ENCODE data around the gene DNALI1. TPM values are rescaled to one million over a fixed set of nuclear protein-coding genes. Genes with fewer than 3 reads are reported as not detected.
"Not testable (repeated sequence)": the region's sequence is repeated elsewhere in the genome, so short reads cannot be mapped to it uniquely, and the experiment has no call there.

DNALI1 gene
- total RNA-seq, 4 donors from 2014 or later: 1.5 to 4.0 (median 2.3) TPM

GRCh38 chr1:37557402-37557801, 662 bp downstream of the DNALI1 start:
- peaks cover 0 to 2% of the 10 kb centered on the region in 2 donors for H3K36me3 ChIP-seq

GRCh38 chr1:37558411-37558810, 1.7 kb downstream of the DNALI1 start:
- Histone ChIP-seq H3K36me3 (no peaks in the 10 kb centered on the region), H3K27me3 (no peaks in the 10 kb centered on the region), H3K9me3 (no peaks in the 10 kb centered on the region), H3K27ac (no peak overlapping the region), H3K4me1 (peaks cover 4 to 5% of the 10 kb centered on the region in 2 donors), H3K4me3 (no peak overlapping the region)
- in situ Hi-C loops (cut with MboI; ENCODE audit: low sequenced_read_pairs in 4 of 4): loop anchor here in 2 of 4 donors (5.0 kb wide), 2 partner anchors 34 to 39 kb away; partner anchors contain the start of gene GNL2 (in 1 of the 2)
- intact Hi-C loops (cut with DNase I; ENCODE audit: low total_unique reads): no loop called here
- ATAC-seq (no peak), DNase-seq (no peak)
- TF ChIP-seq POLR2A (IDR thresholded peaks at IDR 0.05) (no peak), CTCF (IDR thresholded peaks at IDR 0.05 in 4 of 5, conservative IDR thresholded peaks at IDR 0.05 in 1 of 5) (no peak)

More at GRCh38 chr1:37557402-37557801, 662 bp downstream of the DNALI1 start:
- Histone ChIP-seq H3K27ac (no peak overlapping the region), H3K27me3 (no peaks in the 10 kb centered on the region), H3K4me3 (peak overlapping the region in 2 of 4 donors; percentile 49 to 52), H3K4me1 (peaks cover 14 to 15% of the 10 kb centered on the region in 2 donors), H3K9me3 (no peaks in the 10 kb centered on the region)
- DNase-seq (no peak), ATAC-seq (no peak)
- intact Hi-C loops (cut with DNase I; ENCODE audit: low total_unique reads): no loop called here
- in situ Hi-C loops (cut with MboI; ENCODE audit: low sequenced_read_pairs in 4 of 4): loop anchor here in 2 of 4 donors (5.0 kb wide), 2 partner anchors 35 to 40 kb away; partner anchors contain the start of gene GNL2 (in 1 of the 2)
- no peak for TF ChIP-seq CTCF (IDR thresholded peaks at IDR 0.05 in 4 of 5, conservative IDR thresholded peaks at IDR 0.05 in 1 of 5)
- TF ChIP-seq POLR2A (IDR thresholded peaks at IDR 0.05): no peak

- in situ Hi-C loops (cut with MboI; ENCODE audit: low sequenced_read_pairs in 4 of 4): loop anchor here in 2 of 4 donors (5.0 kb wide), 2 partner anchors 33 to 38 kb away; partner anchors contain the start of gene GNL2 (in 1 of the 2)
- DNase-seq: no peak
- Histone ChIP-seq H3K27me3 (no peaks in the 10 kb centered on the region), H3K4me1 (peaks cover 3 to 5% of the 10 kb centered on the region in 2 donors), H3K27ac (no peak overlapping the region), H3K9me3 (no peaks in the 10 kb centered on the region), H3K4me3 (no peak overlapping the region), H3K36me3 (no peaks in the 10 kb centered on the region)
- TF ChIP-seq CTCF (IDR thresholded peaks at IDR 0.05 in 4 of 5, conservative IDR thresholded peaks at IDR 0.05 in 1 of 5) (no peak), POLR2A (IDR thresholded peaks at IDR 0.05) (no peak)
- no peak for ATAC-seq
- intact Hi-C loops (cut with DNase I; ENCODE audit: low total_unique reads): no loop called here
These were observed 2.3 kb downstream of the DNALI1 start for GRCh38 chr1:37559080-37559479.

- DNase-seq; intact Hi-C loops (cut with DNase I; ENCODE audit: low total_unique reads); H3K4me3 ChIP-seq; H3K27me3 ChIP-seq; H3K9me3 ChIP-seq; H3K4me1 ChIP-seq; H3K36me3 ChIP-seq; H3K27ac ChIP-seq; ATAC-seq: not testable (repeated sequence)
- in situ Hi-C loops (cut with MboI; ENCODE audit: low sequenced_read_pairs in 4 of 4): loop anchor here in 2 of 4 donors (5.0 kb wide), 2 partner anchors 32 to 37 kb away; partner anchors contain the start of gene GNL2 (in 1 of the 2)
These were observed 3.2 kb downstream of the DNALI1 start for GRCh38 chr1:37559957-37560379.

GRCh38 chr1:37560401-37561132, 3.8 kb downstream of the DNALI1 start:
- peaks cover 0 to 9% of the 10 kb centered on the region in 2 donors for H3K36me3 ChIP-seq

More at GRCh38 chr1:37560401-37561132, 3.8 kb downstream of the DNALI1 start:
- H3K4me3 ChIP-seq: no peak overlapping the region
- ATAC-seq (no peak), DNase-seq (no peak)
- no peak overlapping the region for H3K27ac ChIP-seq
- intact Hi-C loops (cut with DNase I; ENCODE audit: low total_unique reads) (no loop called here), in situ Hi-C loops (cut with MboI; ENCODE audit: low sequenced_read_pairs in 4 of 4) (no loop called here)
- H3K9me3 ChIP-seq: no peaks in the 10 kb centered on the region
- peaks cover 3 to 5% of the 10 kb centered on the region in 2 donors for H3K4me1 ChIP-seq
- H3K27me3 ChIP-seq: no peaks in the 10 kb centered on the region
- TF ChIP-seq POLR2A (IDR thresholded peaks at IDR 0.05) (no peak), CTCF (IDR thresholded peaks at IDR 0.05 in 4 of 5, conservative IDR thresholded peaks at IDR 0.05 in 1 of 5) (no peak)

Data from gastrocnemius medialis (tissue), 4 donors.